Smooth muscle cell (in vitro differentiated cells): ENCODE data around the gene PPP1R1A. TPM values are rescaled to one million over a fixed set of nuclear protein-coding genes. Genes with fewer than 3 reads are reported as not detected.

Experiments used
- DNase-seq: peaks from one replicate; lab custom pipeline; 2025; ENCODE audit not compliant: unreplicated experiment; lab: John Stamatoyannopoulos, UW
- H2AFZ ChIP-seq: fragments of 200-600 bp; sonication (generic); 2 replicates; pipeline ENCODE4 v1.6.0; 2016; ENCODE audit warnings: antibody characterized with exemption, low read depth, mild to moderate bottlenecking
- H3F3A ChIP-seq: fragments of 200-600 bp; sonication (generic); 2 replicates; pipeline ENCODE4 v1.6.0; 2017; ENCODE audit warnings: antibody characterized with exemption, low read depth
- H3K27ac ChIP-seq: fragments of 200-600 bp; sonication (generic); 2 replicates; pipeline ENCODE4 v1.5.1; 2016; ENCODE audit warnings: low read depth, mild to moderate bottlenecking
- H3K27me3 ChIP-seq: fragments of 200-600 bp; sonication (generic); 2 replicates; pipeline ENCODE4 v1.6.1; 2016; ENCODE audit warnings: low read depth, mild to moderate bottlenecking
- H3K36me3 ChIP-seq: fragments of 200-600 bp; sonication (generic); 2 replicates; pipeline ENCODE4 v1.5.1; 2016; ENCODE audit warnings: low read depth
- H3K4me1 ChIP-seq: fragments of 200-600 bp; sonication (generic); 2 replicates; pipeline ENCODE4 v1.5.1; 2016; ENCODE audit warnings: low read depth
- H3K4me2 ChIP-seq: fragments of 200-600 bp; sonication (generic); 2 replicates; pipeline ENCODE4 v1.6.0; 2016; ENCODE audit warnings: mild to moderate bottlenecking
- H3K4me3 ChIP-seq: fragments of 200-600 bp; sonication (generic); 2 replicates; pipeline ENCODE4 v1.5.1; 2016; ENCODE audit warnings: mild to moderate bottlenecking
- H3K79me2 ChIP-seq: fragments of 200-600 bp; sonication (generic); 2 replicates; pipeline ENCODE4 v1.6.0; 2016; ENCODE audit warnings: low read depth, mild to moderate bottlenecking
- H3K9ac ChIP-seq: fragments of 200-600 bp; sonication (generic); 2 replicates; pipeline ENCODE4 v1.6.0; 2016; ENCODE audit warnings: low read depth
- H3K9me3 ChIP-seq: fragments of 200-600 bp; sonication (generic); replicated peaks from 2 replicates; pipeline ENCODE4 v1.5.1; 2016; ENCODE audit warnings: low read depth
- H4K20me1 ChIP-seq: fragments of 200-600 bp; sonication (generic); 2 replicates; pipeline ENCODE4 v1.6.0; 2016; ENCODE audit warnings: low read depth
- CTCF ChIP-seq: fragments of 200-600 bp; sonication (generic); IDR thresholded peaks from 2 replicates; pipeline ENCODE4 v1.5.1; 2017; ENCODE audit warnings: borderline replicate concordance, mild to moderate bottlenecking, antibody characterized with exemption; ENCODE audit not compliant: insufficient read depth, poor library complexity, severe bottlenecking
- WGBS: methylation state at CpG from one replicate; pipeline ENCODE4 v1.1.7; 2016; ENCODE audit warnings: low lambda C conversion rate; 5-methylcytosine and 5-hydroxymethylcytosine counted together
- polyA plus RNA-seq: library from polyadenylated mRNA; unstranded; fragments of >200 nt; fragmentation: Nextera tagmentation; extraction: Ambion mirVana; gene quantifications from 2 replicates; pipeline ENCODE4 v1.2.1, GENCODE V29; 2016
- total RNA-seq: library from RNA; depleted of rRNA; stranded (reverse); fragments of >200 nt; gene quantifications from 2 replicates; pipeline ENCODE4 v1.2.3, GENCODE V29; 2014

Gene PPP1R1A
- total RNA-seq: not detected in 2 replicates
- 0.31 TPM in 1 of 2 replicates, not detected in the other for polyA plus RNA-seq

- Histone ChIP-seq H3K36me3 (no peaks in the 10 kb centered on the region), H3K79me2 (no peaks in the 10 kb centered on the region), H3K27ac (no peak within 1 kb of the TSS), H3K9me3 (no peaks in the 10 kb centered on the region), H3K27me3 (peaks cover 70% of the 10 kb centered on the region), H4K20me1 (no peaks in the 10 kb centered on the region), H3K4me1 (peaks cover 5% of the 10 kb centered on the region), H3F3A (no peaks in the 10 kb centered on the region), H3K4me2 (peak within 1 kb of the TSS; percentile 87), H2AFZ (no peak within 1 kb of the TSS), H3K4me3 (peak within 1 kb of the TSS; percentile 46), H3K9ac (no peak within 1 kb of the TSS)
- TF ChIP-seq CTCF: no peak
- WGBS: 3% methylated on average over 55 of the region's 77 CpGs
- DNase-seq: no peak
Measured at GRCh38 chr12:54588110-54588889, at the start of gene PPP1R1A. PPP1R1A (minus strand) TSS chr12:54588659; CDS start chr12:54588488, 171 bp downstream.

DNA sequence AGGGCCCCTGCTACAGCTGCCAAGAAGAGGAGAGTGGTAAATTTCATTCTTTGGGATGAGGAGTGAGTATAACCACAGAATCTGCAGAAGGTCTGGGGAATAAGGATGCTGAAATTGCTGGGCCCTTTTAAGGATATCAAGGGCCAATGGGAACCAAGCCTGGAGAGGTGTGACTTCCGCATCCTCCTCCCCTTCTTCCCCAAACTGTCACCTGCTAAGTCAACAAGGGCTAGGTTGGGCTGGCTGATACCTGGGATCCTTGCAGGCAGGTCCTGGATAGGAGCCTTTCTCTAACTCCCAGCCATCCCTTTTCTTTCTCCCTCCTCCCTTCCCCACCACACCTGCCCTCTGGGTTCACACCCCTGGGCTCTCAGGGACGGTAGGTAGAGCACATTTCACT lies 46.3 kb upstream of the PPP1R1A start, which contains the start of gene LACRT:
TSS of gene LACRT (minus strand) at position 101 of the 400 bp plus-strand sequence. CDS start at position 47, 54 bp downstream.
- H3K4me2 ChIP-seq: no peak within 1 kb of the TSS
- 80% methylated on average over 2 of the region's 2 CpGs for WGBS
- no peak for TF ChIP-seq CTCF

GRCh38 chr12:54631988-54632728 lies 43.7 kb upstream of the PPP1R1A start:
- Histone ChIP-seq H3F3A (no peaks in the 10 kb centered on the region), H3K9ac (no peak overlapping the region), H3K9me3 (no peaks in the 10 kb centered on the region), H3K27ac (no peak overlapping the region), H3K4me3 (no peak overlapping the region), H3K27me3 (peaks cover 16% of the 10 kb centered on the region), H3K4me2 (no peak overlapping the region), H3K79me2 (no peaks in the 10 kb centered on the region), H2AFZ (no peak overlapping the region), H3K4me1 (no peaks in the 10 kb centered on the region), H3K36me3 (no peaks in the 10 kb centered on the region), H4K20me1 (no peaks in the 10 kb centered on the region)
- 71% methylated on average over 8 of the region's 8 CpGs for WGBS
- DNase-seq: no peak
- TF ChIP-seq CTCF: no peak

More for the DNA sequence above, 46.3 kb upstream of the PPP1R1A start, which contains the start of gene LACRT:
- H3K27me3 ChIP-seq: peaks cover 16% of the 10 kb centered on the region
- no peaks in the 10 kb centered on the region for H4K20me1 ChIP-seq
- DNase-seq: no peak
- H3K4me3 ChIP-seq: no peak within 1 kb of the TSS
- H3K4me1 ChIP-seq: no peaks in the 10 kb centered on the region
- H3K36me3 ChIP-seq: no peaks in the 10 kb centered on the region
- no peak within 1 kb of the TSS for H3K9ac ChIP-seq
- H3F3A ChIP-seq: no peaks in the 10 kb centered on the region
- H3K79me2 ChIP-seq: no peaks in the 10 kb centered on the region
- H2AFZ ChIP-seq: no peak within 1 kb of the TSS
- H3K27ac ChIP-seq: no peak within 1 kb of the TSS
- no peaks in the 10 kb centered on the region for H3K9me3 ChIP-seq
